ENCODE results near the gene HBM. TPM values are rescaled to one million over a fixed set of nuclear protein-coding genes. Genes with fewer than 3 reads are reported as not detected.
"Not testable (repeated sequence)": the region's sequence is repeated elsewhere in the genome, so short reads cannot be mapped to it uniquely, and the experiment has no call there.

HBM gene
- total and polyA plus RNA-seq, 2 donors from 2014 or later = not detected

DNA sequence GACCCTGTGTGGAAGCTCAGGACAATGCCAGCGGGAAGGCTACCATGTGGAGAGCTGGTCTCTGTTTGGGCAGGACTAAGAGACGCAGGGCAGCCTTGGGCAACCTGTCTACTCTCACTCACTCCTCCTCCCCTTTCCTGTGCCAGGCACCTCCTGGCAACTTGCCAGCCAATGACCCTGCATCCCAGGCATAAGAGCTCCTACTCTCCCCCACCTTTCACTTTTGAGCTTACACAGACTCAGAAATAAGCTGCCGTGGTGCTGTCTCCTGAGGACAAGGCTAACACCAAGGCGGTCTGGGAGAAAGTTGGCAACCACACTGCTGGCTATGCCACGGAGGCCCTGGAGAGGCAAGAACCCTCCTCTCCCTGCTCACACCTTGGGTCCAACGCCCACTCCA is 2.6 kb downstream of the HBM start:
- peaks cover 30% of the 10 kb centered on the region for H3K27me3 ChIP-seq (ENCODE audit: control insufficient read depth, insufficient read depth, low read length)
- FAIRE-seq = no peak
- TF ChIP-seq, protein P1, sequence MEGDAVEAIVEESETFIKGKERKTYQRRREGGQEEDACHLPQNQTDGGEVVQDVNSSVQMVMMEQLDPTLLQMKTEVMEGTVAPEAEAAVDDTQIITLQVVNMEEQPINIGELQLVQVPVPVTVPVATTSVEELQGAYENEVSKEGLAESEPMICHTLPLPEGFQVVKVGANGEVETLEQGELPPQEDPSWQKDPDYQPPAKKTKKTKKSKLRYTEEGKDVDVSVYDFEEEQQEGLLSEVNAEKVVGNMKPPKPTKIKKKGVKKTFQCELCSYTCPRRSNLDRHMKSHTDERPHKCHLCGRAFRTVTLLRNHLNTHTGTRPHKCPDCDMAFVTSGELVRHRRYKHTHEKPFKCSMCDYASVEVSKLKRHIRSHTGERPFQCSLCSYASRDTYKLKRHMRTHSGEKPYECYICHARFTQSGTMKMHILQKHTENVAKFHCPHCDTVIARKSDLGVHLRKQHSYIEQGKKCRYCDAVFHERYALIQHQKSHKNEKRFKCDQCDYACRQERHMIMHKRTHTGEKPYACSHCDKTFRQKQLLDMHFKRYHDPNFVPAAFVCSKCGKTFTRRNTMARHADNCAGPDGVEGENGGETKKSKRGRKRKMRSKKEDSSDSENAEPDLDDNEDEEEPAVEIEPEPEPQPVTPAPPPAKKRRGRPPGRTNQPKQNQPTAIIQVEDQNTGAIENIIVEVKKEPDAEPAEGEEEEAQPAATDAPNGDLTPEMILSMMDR (IDR thresholded peaks at IDR 0.05; ENCODE audit: borderline replicate concordance, extremely low read depth, insufficient read depth) = no peak

DNA sequence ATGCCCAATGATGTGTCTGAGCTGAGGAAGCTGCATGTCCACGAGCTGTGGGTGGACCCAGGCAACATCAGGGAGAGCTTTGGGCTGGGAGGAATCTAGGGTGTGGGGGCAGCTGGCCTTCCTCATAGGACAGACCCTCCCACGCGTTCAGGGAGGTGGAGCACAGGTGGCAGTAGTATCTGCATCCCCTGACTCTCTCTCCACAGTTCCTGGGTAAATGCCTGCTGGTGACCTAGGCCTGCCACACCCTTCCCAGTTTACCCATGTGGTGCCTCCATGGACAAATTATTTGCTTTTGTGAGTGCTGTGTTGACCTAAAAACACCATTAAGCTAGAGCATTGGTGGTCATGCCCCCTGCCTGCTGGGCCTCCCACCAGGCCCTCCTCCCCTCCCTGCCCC is 3.2 kb downstream of the HBM start:
- intact Hi-C loops (cut with DNase I) = no loop called here
- DNase-seq (peak in 1 of 5 donors; percentile 45), FAIRE-seq (no peak)
- TF ChIP-seq, protein P1 (IDR thresholded peaks at IDR 0.05; ENCODE audit: borderline replicate concordance, extremely low read depth, insufficient read depth) = no peak
- peaks cover 0 to 4% (median 0%) of the 10 kb centered on the region in 3 donors for H3K4me1 ChIP-seq (ENCODE audit: control insufficient read depth in 2 of 3, insufficient read depth in 2 of 3, low read depth in 1 of 3, low read length in 3 of 3)
- H3K9ac ChIP-seq (ENCODE audit: low read length in 3 of 3) = no peak overlapping the region
- H3K27ac ChIP-seq (ENCODE audit: low read depth in 2 of 2, low read length in 2 of 2) = no peak overlapping the region
- H3K36me3 ChIP-seq (ENCODE audit: control insufficient read depth in 2 of 3, insufficient read depth in 3 of 3, low read length in 3 of 3) = no peaks in the 10 kb centered on the region
- H3K9me3 ChIP-seq (ENCODE audit: control insufficient read depth in 2 of 3, insufficient read depth in 1 of 3, low read length in 3 of 3) = no peaks in the 10 kb centered on the region
- peaks cover 30% of the 10 kb centered on the region for H3K27me3 ChIP-seq (ENCODE audit: control insufficient read depth, insufficient read depth, low read length)
- no peak overlapping the region for H3K4me3 ChIP-seq (ENCODE audit: low read length in 3 of 3)

More for the DNA sequence above, 2.6 kb downstream of the HBM start:
- Histone ChIP-seq H3K36me3 (ENCODE audit: control insufficient read depth in 2 of 3, insufficient read depth in 3 of 3, low read length in 3 of 3) (no peaks in the 10 kb centered on the region), H3K27ac (ENCODE audit: low read depth in 2 of 2, low read length in 2 of 2) (no peak overlapping the region), H3K9me3 (ENCODE audit: control insufficient read depth in 2 of 3, insufficient read depth in 1 of 3, low read length in 3 of 3) (no peaks in the 10 kb centered on the region), H3K9ac (ENCODE audit: low read length in 3 of 3) (no peak overlapping the region), H3K4me1 (ENCODE audit: control insufficient read depth in 2 of 3, insufficient read depth in 2 of 3, low read depth in 1 of 3, low read length in 3 of 3) (peaks cover 0 to 4% (median 0%) of the 10 kb centered on the region in 3 donors), H3K4me3 (ENCODE audit: low read length in 3 of 3) (no peak overlapping the region)
- DNase-seq = peak in 1 of 5 donors; percentile 25
- intact Hi-C loops (cut with DNase I) = no loop called here

DNA sequence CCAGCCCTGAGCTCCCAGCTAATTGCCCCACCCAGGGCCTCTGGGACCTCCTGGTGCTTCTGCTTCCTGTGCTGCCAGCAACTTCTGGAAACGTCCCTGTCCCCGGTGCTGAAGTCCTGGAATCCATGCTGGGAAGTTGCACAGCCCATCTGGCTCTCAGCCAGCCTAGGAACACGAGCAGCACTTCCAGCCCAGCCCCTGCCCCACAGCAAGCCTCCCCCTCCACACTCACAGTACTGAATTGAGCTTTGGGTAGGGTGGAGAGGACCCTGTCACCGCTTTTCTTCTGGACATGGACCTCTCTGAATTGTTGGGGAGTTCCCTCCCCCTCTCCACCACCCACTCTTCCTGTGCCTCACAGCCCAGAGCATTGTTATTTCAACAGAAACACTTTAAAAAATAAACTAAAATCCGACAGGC is 4.3 kb downstream of the HBM start:
- H3K4me1 ChIP-seq (ENCODE audit: control insufficient read depth in 2 of 3, insufficient read depth in 2 of 3, low read depth in 1 of 3, low read length in 3 of 3); intact Hi-C loops (cut with DNase I); H3K4me3 ChIP-seq (ENCODE audit: low read length in 3 of 3); FAIRE-seq; H3K36me3 ChIP-seq (ENCODE audit: control insufficient read depth in 2 of 3, insufficient read depth in 3 of 3, low read length in 3 of 3); H3K27ac ChIP-seq (ENCODE audit: low read depth in 2 of 2, low read length in 2 of 2); H3K9me3 ChIP-seq (ENCODE audit: control insufficient read depth in 2 of 3, insufficient read depth in 1 of 3, low read length in 3 of 3); H3K9ac ChIP-seq (ENCODE audit: low read length in 3 of 3): not testable (repeated sequence)
- DNase-seq = peak in 2 of 5 donors; percentile 43 to 68
- H3K27me3 ChIP-seq (ENCODE audit: control insufficient read depth, insufficient read depth, low read length) = peaks cover 35% of the 10 kb centered on the region

DNA sequence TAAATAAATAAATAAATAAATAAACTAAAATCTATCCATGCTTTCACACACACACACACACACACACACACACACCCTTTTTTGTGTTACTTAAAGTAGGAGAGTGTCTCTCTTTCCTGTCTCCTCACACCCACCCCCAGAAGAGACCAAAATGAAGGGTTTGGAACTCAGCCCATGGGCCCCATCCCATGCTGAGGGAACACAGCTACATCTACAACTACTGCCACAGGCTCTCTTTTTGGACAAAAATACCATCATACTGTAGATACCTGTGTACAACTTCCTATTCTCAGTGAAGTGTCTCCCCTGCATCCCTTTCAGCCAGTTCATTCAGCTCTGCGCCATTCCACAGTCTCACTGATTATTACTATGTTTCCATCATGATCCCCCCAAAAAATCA is 5.0 kb downstream of the HBM start:
- Histone ChIP-seq H3K9ac (ENCODE audit: low read length in 3 of 3) (no peak overlapping the region), H3K4me1 (ENCODE audit: control insufficient read depth in 2 of 3, insufficient read depth in 2 of 3, low read depth in 1 of 3, low read length in 3 of 3) (peaks cover 0 to 2% (median 0%) of the 10 kb centered on the region in 3 donors), H3K36me3 (ENCODE audit: control insufficient read depth in 2 of 3, insufficient read depth in 3 of 3, low read length in 3 of 3) (no peaks in the 10 kb centered on the region), H3K9me3 (ENCODE audit: control insufficient read depth in 2 of 3, insufficient read depth in 1 of 3, low read length in 3 of 3) (no peaks in the 10 kb centered on the region), H3K4me3 (ENCODE audit: low read length in 3 of 3) (no peak overlapping the region), H3K27ac (ENCODE audit: low read depth in 2 of 2, low read length in 2 of 2) (no peak overlapping the region), H3K27me3 (ENCODE audit: control insufficient read depth, insufficient read depth, low read length) (peaks cover 38% of the 10 kb centered on the region)
- TF ChIP-seq, protein P1 (IDR thresholded peaks at IDR 0.05; ENCODE audit: borderline replicate concordance, extremely low read depth, insufficient read depth) = no peak
- DNase-seq (no peak), FAIRE-seq (no peak)
- intact Hi-C loops (cut with DNase I) = no loop called here

DNA sequence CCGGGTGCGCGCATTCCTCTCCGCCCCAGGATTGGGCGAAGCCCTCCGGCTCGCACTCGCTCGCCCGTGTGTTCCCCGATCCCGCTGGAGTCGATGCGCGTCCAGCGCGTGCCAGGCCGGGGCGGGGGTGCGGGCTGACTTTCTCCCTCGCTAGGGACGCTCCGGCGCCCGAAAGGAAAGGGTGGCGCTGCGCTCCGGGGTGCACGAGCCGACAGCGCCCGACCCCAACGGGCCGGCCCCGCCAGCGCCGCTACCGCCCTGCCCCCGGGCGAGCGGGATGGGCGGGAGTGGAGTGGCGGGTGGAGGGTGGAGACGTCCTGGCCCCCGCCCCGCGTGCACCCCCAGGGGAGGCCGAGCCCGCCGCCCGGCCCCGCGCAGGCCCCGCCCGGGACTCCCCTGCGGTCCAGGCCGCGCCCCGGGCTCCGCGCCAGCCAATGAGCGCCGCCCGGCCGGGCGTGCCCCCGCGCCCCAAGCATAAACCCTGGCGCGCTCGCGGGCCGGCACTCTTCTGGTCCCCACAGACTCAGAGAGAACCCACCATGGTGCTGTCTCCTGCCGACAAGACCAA is 6.7 kb downstream of the HBM start, which contains the start of gene HBA2:
Gene HBA2 (plus strand): TSS at position 503 of the 568 bp plus-strand sequence. CDS start 37 bp downstream, at position 540.
- DNase-seq; intact Hi-C loops (cut with DNase I); H3K9me3 ChIP-seq (ENCODE audit: control insufficient read depth in 2 of 3, insufficient read depth in 1 of 3, low read length in 3 of 3); H3K27ac ChIP-seq (ENCODE audit: low read depth in 2 of 2, low read length in 2 of 2); H3K9ac ChIP-seq (ENCODE audit: low read length in 3 of 3); H3K4me3 ChIP-seq (ENCODE audit: low read length in 3 of 3); H3K36me3 ChIP-seq (ENCODE audit: control insufficient read depth in 2 of 3, insufficient read depth in 3 of 3, low read length in 3 of 3); FAIRE-seq; H3K4me1 ChIP-seq (ENCODE audit: control insufficient read depth in 2 of 3, insufficient read depth in 2 of 3, low read depth in 1 of 3, low read length in 3 of 3): not testable (repeated sequence)
- H3K27me3 ChIP-seq (ENCODE audit: control insufficient read depth, insufficient read depth, low read length) = peaks cover 29% of the 10 kb centered on the region

DNA sequence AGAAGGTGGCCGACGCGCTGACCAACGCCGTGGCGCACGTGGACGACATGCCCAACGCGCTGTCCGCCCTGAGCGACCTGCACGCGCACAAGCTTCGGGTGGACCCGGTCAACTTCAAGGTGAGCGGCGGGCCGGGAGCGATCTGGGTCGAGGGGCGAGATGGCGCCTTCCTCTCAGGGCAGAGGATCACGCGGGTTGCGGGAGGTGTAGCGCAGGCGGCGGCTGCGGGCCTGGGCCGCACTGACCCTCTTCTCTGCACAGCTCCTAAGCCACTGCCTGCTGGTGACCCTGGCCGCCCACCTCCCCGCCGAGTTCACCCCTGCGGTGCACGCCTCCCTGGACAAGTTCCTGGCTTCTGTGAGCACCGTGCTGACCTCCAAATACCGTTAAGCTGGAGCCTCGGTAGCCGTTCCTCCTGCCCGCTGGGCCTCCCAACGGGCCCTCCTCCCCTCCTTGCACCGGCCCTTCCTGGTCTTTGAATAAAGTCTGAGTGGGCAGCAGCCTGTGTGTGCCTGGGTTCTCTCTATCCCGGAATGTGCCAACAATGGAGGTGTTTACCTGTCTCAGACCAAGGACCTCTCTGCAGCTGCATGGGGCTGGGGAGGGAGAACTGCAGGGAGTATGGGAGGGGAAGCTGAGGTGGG is 7.6 kb downstream of the HBM start:
- H3K4me1 ChIP-seq (ENCODE audit: control insufficient read depth in 2 of 3, insufficient read depth in 2 of 3, low read depth in 1 of 3, low read length in 3 of 3); H3K27ac ChIP-seq (ENCODE audit: low read depth in 2 of 2, low read length in 2 of 2); H3K36me3 ChIP-seq (ENCODE audit: control insufficient read depth in 2 of 3, insufficient read depth in 3 of 3, low read length in 3 of 3); H3K4me3 ChIP-seq (ENCODE audit: low read length in 3 of 3); intact Hi-C loops (cut with DNase I); FAIRE-seq; H3K9ac ChIP-seq (ENCODE audit: low read length in 3 of 3); H3K9me3 ChIP-seq (ENCODE audit: control insufficient read depth in 2 of 3, insufficient read depth in 1 of 3, low read length in 3 of 3): not testable (repeated sequence)
- peaks cover 35% of the 10 kb centered on the region for H3K27me3 ChIP-seq (ENCODE audit: control insufficient read depth, insufficient read depth, low read length)
- DNase-seq = peak in 1 of 5 donors; percentile 52

Data from kidney (tissue), 14 donors.